Smooth muscle cell (in vitro differentiated cells): ENCODE data around the gene CASKIN1. TPM values are rescaled to one million over a fixed set of nuclear protein-coding genes. Genes with fewer than 3 reads are reported as not detected.

Experiments used
- DNase-seq: peaks from one replicate; lab custom pipeline; 2025; ENCODE audit not compliant: unreplicated experiment; lab: John Stamatoyannopoulos, UW
- H2AFZ ChIP-seq: fragments of 200-600 bp; sonication (generic); 2 replicates; pipeline ENCODE4 v1.6.0; 2016; ENCODE audit warnings: antibody characterized with exemption, low read depth, mild to moderate bottlenecking
- H3F3A ChIP-seq: fragments of 200-600 bp; sonication (generic); 2 replicates; pipeline ENCODE4 v1.6.0; 2017; ENCODE audit warnings: antibody characterized with exemption, low read depth
- H3K27ac ChIP-seq: fragments of 200-600 bp; sonication (generic); 2 replicates; pipeline ENCODE4 v1.5.1; 2016; ENCODE audit warnings: low read depth, mild to moderate bottlenecking
- H3K27me3 ChIP-seq: fragments of 200-600 bp; sonication (generic); 2 replicates; pipeline ENCODE4 v1.6.1; 2016; ENCODE audit warnings: low read depth, mild to moderate bottlenecking
- H3K36me3 ChIP-seq: fragments of 200-600 bp; sonication (generic); 2 replicates; pipeline ENCODE4 v1.5.1; 2016; ENCODE audit warnings: low read depth
- H3K4me1 ChIP-seq: fragments of 200-600 bp; sonication (generic); 2 replicates; pipeline ENCODE4 v1.5.1; 2016; ENCODE audit warnings: low read depth
- H3K4me2 ChIP-seq: fragments of 200-600 bp; sonication (generic); 2 replicates; pipeline ENCODE4 v1.6.0; 2016; ENCODE audit warnings: mild to moderate bottlenecking
- H3K4me3 ChIP-seq: fragments of 200-600 bp; sonication (generic); 2 replicates; pipeline ENCODE4 v1.5.1; 2016; ENCODE audit warnings: mild to moderate bottlenecking
- H3K79me2 ChIP-seq: fragments of 200-600 bp; sonication (generic); 2 replicates; pipeline ENCODE4 v1.6.0; 2016; ENCODE audit warnings: low read depth, mild to moderate bottlenecking
- H3K9ac ChIP-seq: fragments of 200-600 bp; sonication (generic); 2 replicates; pipeline ENCODE4 v1.6.0; 2016; ENCODE audit warnings: low read depth
- H3K9me3 ChIP-seq: fragments of 200-600 bp; sonication (generic); replicated peaks from 2 replicates; pipeline ENCODE4 v1.5.1; 2016; ENCODE audit warnings: low read depth
- H4K20me1 ChIP-seq: fragments of 200-600 bp; sonication (generic); 2 replicates; pipeline ENCODE4 v1.6.0; 2016; ENCODE audit warnings: low read depth
- WGBS: methylation state at CpG from one replicate; pipeline ENCODE4 v1.1.7; 2016; ENCODE audit warnings: low lambda C conversion rate; 5-methylcytosine and 5-hydroxymethylcytosine counted together
- polyA plus RNA-seq: library from polyadenylated mRNA; unstranded; fragments of >200 nt; fragmentation: Nextera tagmentation; extraction: Ambion mirVana; gene quantifications from 2 replicates; pipeline ENCODE4 v1.2.1, GENCODE V29; 2016
- total RNA-seq: library from RNA; depleted of rRNA; stranded (reverse); fragments of >200 nt; gene quantifications from 2 replicates; pipeline ENCODE4 v1.2.3, GENCODE V29; 2014
- TF ChIP-seq, protein P1 (sequence below): fragments of 200-600 bp; sonication (generic); IDR thresholded peaks from 2 replicates; pipeline ENCODE4 v1.5.1; 2017; ENCODE audit warnings: borderline replicate concordance, mild to moderate bottlenecking, antibody characterized with exemption; ENCODE audit not compliant: insufficient read depth, poor library complexity, severe bottlenecking

Gene CASKIN1
- total and polyA plus RNA-seq, 2 experiments from 2014 or later: 0.09 to 0.45 TPM

- 96% methylated on average over 13 of the region's 13 CpGs for WGBS
Observed at GRCh38 chr16:2186064-2186463, 10.3 kb downstream of the CASKIN1 start.

GRCh38 chr16:2184962-2185361 lies 11.4 kb downstream of the CASKIN1 start:
- H3K27ac ChIP-seq: no peak overlapping the region
- no peaks in the 10 kb centered on the region for H3K27me3 ChIP-seq
- H3K9me3 ChIP-seq: no peaks in the 10 kb centered on the region
- no peak overlapping the region for H3K9ac ChIP-seq
- DNase-seq: no peak
- no peaks in the 10 kb centered on the region for H3K79me2 ChIP-seq
- H3F3A ChIP-seq: no peaks in the 10 kb centered on the region
- TF ChIP-seq, protein P1, sequence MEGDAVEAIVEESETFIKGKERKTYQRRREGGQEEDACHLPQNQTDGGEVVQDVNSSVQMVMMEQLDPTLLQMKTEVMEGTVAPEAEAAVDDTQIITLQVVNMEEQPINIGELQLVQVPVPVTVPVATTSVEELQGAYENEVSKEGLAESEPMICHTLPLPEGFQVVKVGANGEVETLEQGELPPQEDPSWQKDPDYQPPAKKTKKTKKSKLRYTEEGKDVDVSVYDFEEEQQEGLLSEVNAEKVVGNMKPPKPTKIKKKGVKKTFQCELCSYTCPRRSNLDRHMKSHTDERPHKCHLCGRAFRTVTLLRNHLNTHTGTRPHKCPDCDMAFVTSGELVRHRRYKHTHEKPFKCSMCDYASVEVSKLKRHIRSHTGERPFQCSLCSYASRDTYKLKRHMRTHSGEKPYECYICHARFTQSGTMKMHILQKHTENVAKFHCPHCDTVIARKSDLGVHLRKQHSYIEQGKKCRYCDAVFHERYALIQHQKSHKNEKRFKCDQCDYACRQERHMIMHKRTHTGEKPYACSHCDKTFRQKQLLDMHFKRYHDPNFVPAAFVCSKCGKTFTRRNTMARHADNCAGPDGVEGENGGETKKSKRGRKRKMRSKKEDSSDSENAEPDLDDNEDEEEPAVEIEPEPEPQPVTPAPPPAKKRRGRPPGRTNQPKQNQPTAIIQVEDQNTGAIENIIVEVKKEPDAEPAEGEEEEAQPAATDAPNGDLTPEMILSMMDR: no peak
- H3K36me3 ChIP-seq: no peaks in the 10 kb centered on the region
- no peak overlapping the region for H3K4me3 ChIP-seq
- no peak overlapping the region for H2AFZ ChIP-seq
- no peak overlapping the region for H3K4me2 ChIP-seq
- WGBS: 93% methylated on average over 19 of the region's 20 CpGs
- H4K20me1 ChIP-seq: no peaks in the 10 kb centered on the region
- no peaks in the 10 kb centered on the region for H3K4me1 ChIP-seq

More at GRCh38 chr16:2186064-2186463, 10.3 kb downstream of the CASKIN1 start:
- H3K4me3 ChIP-seq: no peak overlapping the region
- TF ChIP-seq, protein P1: no peak
- H3K79me2 ChIP-seq: no peaks in the 10 kb centered on the region
- no peak overlapping the region for H3K9ac ChIP-seq
- no peak for DNase-seq
- H3K36me3 ChIP-seq: no peaks in the 10 kb centered on the region
- H3F3A ChIP-seq: no peaks in the 10 kb centered on the region
- no peaks in the 10 kb centered on the region for H3K4me1 ChIP-seq
- H3K27me3 ChIP-seq: no peaks in the 10 kb centered on the region
- H4K20me1 ChIP-seq: no peaks in the 10 kb centered on the region
- H2AFZ ChIP-seq: no peak overlapping the region
- H3K27ac ChIP-seq: no peak overlapping the region
- no peak overlapping the region for H3K4me2 ChIP-seq
- no peaks in the 10 kb centered on the region for H3K9me3 ChIP-seq

DNA sequence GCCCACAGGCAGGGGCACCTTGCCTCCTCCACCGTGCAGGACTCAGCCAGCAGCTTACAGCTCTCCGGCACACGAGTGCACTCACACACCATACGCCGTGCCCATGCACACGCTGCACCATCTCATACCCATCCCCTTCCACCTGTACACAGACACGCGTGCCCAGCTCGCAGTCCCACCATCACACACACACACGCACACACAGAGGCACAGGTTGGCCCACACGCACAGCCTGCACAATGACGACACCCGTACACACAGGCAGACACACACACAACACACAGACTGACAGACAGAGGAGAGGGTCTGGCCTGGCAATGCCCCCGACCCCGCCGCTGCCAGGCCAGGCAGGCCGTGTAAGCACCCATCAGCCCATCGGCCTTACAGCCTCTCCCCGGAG lies 12.1 kb downstream of the CASKIN1 start:
- no peaks in the 10 kb centered on the region for H4K20me1 ChIP-seq
- no peak overlapping the region for H3K4me2 ChIP-seq

GRCh38 chr16:2183671-2184070 lies 12.7 kb downstream of the CASKIN1 start:
- Histone ChIP-seq H3K4me1 (no peaks in the 10 kb centered on the region), H3K79me2 (no peaks in the 10 kb centered on the region), H3K4me3 (no peak overlapping the region), H3K36me3 (no peaks in the 10 kb centered on the region), H3F3A (no peaks in the 10 kb centered on the region), H4K20me1 (no peaks in the 10 kb centered on the region), H3K4me2 (no peak overlapping the region), H2AFZ (no peak overlapping the region), H3K27me3 (no peaks in the 10 kb centered on the region), H3K9me3 (no peaks in the 10 kb centered on the region), H3K9ac (no peak overlapping the region), H3K27ac (no peak overlapping the region)
- no peak for DNase-seq
- WGBS: 97% methylated on average over 30 of the region's 30 CpGs
- TF ChIP-seq, protein P1: no peak

More for the DNA sequence above, 12.1 kb downstream of the CASKIN1 start:
- H3K36me3 ChIP-seq: no peaks in the 10 kb centered on the region
- H3K4me3 ChIP-seq: no peak overlapping the region
- TF ChIP-seq, protein P1: no peak
- no peak overlapping the region for H3K9ac ChIP-seq
- H3K4me1 ChIP-seq: no peaks in the 10 kb centered on the region
- no peak overlapping the region for H2AFZ ChIP-seq
- H3K27ac ChIP-seq: no peak overlapping the region
- no peaks in the 10 kb centered on the region for H3K79me2 ChIP-seq
- DNase-seq: no peak
- H3K9me3 ChIP-seq: no peaks in the 10 kb centered on the region
- no peaks in the 10 kb centered on the region for H3K27me3 ChIP-seq
- no peaks in the 10 kb centered on the region for H3F3A ChIP-seq
- WGBS: 97% methylated on average over 19 of the region's 19 CpGs
